Activated CD8-positive, alpha-beta memory T cell treated with anti-CD3 and anti-CD28 coated beads for 48 hours (primary cell): ENCODE data around the gene C10orf53.

ENCODE experiments used
- DNase-seq, 3 experiments: peaks; one replicate each; pipeline ENCODE4 v3.0.0-alpha.2; 2020; ENCODE audit warnings: low read depth in 2 of 3, low spot score in 2 of 3

C10orf53 gene, protein sequence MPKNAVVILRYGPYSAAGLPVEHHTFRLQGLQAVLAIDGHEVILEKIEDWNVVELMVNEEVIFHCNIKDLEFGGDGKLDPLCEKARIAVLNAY

GRCh38 chr10:49679480-49679893, at the start of gene C10orf53:
C10orf53 (plus strand) TSS chr10:49679651; CDS start chr10:49679698, 47 bp downstream.
- DNase-seq: peak in 1 of 3 experiments; percentile 15

GRCh38 chr10:49631975-49632374, 47.5 kb upstream of the C10orf53 start:
- DNase-seq: no peak

- DNase-seq: no peak
Observed at GRCh38 chr10:49632406-49633317, 46.8 kb upstream of the C10orf53 start.

DNA sequence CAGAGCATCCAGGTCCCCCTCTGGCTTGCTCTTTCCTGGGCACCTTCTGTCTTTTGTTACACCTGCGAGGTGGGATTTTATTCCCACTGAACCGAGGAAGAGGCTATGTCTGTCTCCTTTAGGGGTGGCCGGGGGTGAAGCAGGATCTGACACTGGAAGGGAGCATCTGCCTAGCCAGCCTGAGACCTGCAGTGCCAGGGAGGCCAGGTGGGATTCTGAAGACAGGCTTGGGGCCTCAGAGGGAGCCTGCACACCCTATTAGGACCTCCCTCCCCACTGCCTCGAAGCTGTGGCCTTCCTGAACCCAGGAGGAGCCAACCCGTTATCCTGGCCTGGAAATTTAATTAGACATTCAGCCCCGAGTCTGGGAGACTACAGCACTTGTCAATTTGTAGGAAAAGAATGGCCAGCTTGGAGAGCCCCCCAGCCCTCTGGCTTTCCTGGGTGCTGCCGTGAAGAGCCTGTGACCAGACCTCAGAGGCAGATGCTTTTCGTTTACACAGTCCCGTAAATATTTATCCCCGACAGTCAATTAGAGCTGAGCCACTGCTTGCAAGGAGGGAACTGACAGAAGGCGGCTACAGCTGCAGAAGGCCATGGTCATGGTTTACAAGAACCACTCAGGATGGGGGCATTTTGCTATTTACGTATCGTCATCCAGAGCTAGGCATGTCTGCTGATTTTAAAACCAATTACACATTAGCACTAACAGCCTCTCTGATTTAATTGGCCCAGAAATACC, 46.0 kb upstream of the C10orf53 start:
- DNase-seq: no peak

- DNase-seq: no peak
Observed at GRCh38 chr10:49634069-49634660, 45.3 kb upstream of the C10orf53 start.

GRCh38 chr10:49642311-49642710, 37.1 kb upstream of the C10orf53 start:
- no peak for DNase-seq

- no peak for DNase-seq
Observed at GRCh38 chr10:49643241-49644034, 36.0 kb upstream of the C10orf53 start.

GRCh38 chr10:49644035-49644646, 35.3 kb upstream of the C10orf53 start:
- DNase-seq: no peak

DNA sequence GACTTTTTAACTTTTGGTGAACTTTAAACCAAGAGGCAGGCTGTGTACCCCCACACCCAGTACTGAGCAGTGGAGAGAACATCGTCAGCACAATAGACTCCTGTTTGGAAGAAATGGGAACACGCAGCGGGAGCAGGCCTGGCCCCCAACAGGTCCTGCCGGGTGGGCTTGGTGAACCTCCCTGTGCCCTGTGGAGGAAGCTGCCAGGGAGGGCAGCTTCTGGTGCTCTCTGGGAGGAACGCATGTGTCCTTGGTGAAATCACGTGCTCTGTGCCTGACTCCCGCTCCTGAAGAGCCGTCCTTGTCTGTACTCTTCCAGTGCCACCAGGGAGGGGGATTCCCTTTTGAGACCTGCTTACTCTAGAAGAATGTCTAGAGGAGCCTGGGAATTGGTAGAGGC, 34.0 kb upstream of the C10orf53 start:
- DNase-seq: no peak

DNA sequence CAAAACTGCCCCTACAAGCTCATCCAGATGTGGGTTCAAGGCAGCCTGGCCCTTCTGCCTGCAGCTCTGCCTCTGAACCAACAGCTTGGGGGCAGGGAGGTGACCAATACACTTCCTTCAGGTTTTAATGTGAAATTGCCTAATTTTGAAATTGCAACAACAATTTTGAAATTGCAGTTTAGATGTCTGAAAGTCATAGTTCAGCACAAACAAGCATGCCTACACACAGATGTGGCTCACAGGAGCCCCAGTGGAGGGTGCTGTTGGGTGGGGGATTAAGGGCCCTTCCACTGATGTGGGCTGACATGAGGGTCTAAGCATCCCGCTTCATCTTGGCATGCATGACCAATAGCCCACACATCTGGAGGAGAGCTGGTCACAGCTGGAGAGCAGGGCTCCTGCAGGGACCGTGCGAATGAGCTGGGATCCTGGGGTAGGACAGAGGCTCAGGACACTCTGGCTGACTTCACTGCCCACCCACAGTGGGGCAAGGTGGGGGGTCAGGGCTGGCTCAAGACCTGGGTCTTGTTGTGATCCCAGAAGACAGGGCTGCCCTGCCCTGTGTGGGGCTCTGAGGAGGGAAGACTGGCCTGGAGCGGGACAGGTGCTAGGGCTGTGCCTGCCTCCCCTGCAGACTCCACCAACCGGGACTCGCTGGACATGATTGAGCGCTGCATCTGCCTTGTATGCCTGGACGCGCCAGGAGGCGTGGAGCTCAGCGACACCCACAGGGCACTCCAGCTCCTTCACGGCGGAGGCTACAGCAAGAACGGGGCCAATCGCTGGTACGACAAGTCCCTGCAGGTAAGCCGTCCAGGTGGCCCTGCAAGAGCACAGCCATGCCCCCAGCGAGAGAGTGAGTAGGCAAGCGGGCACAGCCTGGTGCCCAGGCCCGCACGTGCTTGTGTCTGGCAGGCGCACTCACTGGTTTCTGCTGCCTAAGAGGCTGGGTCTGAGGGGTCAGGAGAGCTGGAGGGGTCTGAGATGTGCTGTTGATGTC, 33.3 kb upstream of the C10orf53 start:
- no peak for DNase-seq

GRCh38 chr10:49647554-49647953, 31.9 kb upstream of the C10orf53 start:
- no peak for DNase-seq

GRCh38 chr10:49647985-49648795, 31.3 kb upstream of the C10orf53 start:
- no peak for DNase-seq

- DNase-seq: peak in 1 of 3 experiments; percentile 4
Observed at GRCh38 chr10:49649294-49649693, 30.2 kb upstream of the C10orf53 start.

DNA sequence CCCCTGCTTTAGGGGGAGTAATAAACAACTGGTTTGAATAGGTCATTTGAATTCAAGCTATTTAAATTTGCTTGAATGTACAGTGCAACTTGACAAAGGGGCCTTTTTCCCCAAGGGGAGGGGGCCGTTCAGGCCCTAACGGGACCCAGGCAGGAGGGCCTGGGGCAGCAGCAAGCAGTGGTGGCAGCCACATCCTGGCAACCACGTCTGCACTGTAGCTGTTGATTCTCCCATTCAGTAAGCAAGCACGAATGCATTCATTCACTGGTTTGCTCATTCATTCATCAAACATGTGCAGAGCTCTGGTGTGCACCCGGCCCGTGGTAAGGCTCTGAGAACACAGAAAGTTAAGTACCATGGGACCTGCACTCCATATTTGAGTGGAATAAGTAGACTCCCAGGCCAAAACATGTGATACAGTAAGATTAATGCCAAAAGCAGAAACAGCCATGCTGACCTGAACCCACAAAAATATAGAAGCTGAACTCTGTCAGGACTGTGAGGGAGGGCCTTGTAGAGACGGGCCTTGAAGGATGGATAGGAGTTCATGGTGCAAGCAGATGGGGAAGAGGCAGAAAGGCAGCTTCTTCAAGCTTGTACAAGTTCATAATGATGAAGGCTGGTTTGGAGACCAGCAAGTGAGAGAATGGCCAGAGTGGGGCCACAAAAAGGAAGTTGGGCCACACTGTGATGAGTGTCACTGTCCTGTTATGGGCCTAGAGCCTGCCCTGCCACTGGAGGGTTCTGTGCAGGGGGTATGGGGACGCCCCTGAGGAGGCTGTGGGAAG, 29.3 kb upstream of the C10orf53 start:
- no peak for DNase-seq

DNA sequence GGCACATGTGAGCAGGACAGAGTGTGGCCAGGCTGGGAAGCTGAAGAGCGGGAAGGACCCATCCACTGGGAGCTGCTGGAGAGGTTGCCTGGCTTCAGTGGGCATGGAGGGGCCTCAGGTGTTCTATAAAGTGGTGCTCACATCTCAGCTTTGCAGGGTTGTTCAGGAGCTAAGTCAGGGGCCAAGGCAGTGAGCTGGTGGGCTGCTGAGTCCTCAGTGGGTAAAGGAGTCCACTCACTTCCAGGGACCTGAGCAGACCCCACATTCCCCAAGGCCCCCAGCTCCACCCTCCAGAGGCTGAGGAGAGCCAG, 28.8 kb upstream of the C10orf53 start:
- no peak for DNase-seq

GRCh38 chr10:49651039-49651835, 28.2 kb upstream of the C10orf53 start:
- DNase-seq: no peak

GRCh38 chr10:49651917-49652316, 27.5 kb upstream of the C10orf53 start:
- no peak for DNase-seq
